ENCODE measurements around the gene TSPYL2.

The TSPYL2 gene

GRCh38 chrX:53081925-53082772 is at the start of gene TSPYL2:
Gene TSPYL2 (plus strand): TSS chrX:53082367. CDS start chrX:53082499, 132 bp downstream.
- peak; percentile 97 to 99 for DNase-seq

DNA sequence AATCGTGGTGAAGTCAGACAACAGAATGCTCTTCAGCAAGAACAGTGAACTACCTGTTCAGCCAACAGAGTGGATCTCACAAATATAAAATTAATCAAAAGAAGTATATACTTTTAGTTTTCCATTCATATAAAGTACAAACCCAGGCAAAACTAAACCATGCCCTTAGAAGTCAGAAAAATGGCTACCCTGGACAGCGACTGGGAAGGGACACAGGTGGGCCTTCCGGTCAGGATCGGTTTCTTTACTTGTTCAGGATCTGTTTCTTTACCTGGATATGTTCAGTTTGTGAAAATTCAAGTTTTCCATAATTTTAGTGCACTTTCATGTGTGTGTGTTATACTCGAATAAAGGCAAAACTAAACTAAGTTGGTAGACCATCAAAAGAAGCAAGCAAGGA is 46.0 kb upstream of the TSPYL2 start:
- no peak for DNase-seq

GRCh38 chrX:53039236-53039635 is 42.9 kb upstream of the TSPYL2 start:
- DNase-seq: no peak

GRCh38 chrX:53044995-53045394 is 37.2 kb upstream of the TSPYL2 start:
- no peak for DNase-seq

- peak in 1 of 2 experiments; percentile 4 for DNase-seq
These were observed 34.9 kb upstream of the TSPYL2 start for GRCh38 chrX:53047228-53047627.

GRCh38 chrX:53048169-53049126 is 33.7 kb upstream of the TSPYL2 start, which contains the start of gene GPR173:
Gene GPR173 (plus strand): TSS chrX:53048789. CDS start chrX:53076622, 27,833 bp downstream.
- peak; percentile 62 to 65 for DNase-seq

DNA sequence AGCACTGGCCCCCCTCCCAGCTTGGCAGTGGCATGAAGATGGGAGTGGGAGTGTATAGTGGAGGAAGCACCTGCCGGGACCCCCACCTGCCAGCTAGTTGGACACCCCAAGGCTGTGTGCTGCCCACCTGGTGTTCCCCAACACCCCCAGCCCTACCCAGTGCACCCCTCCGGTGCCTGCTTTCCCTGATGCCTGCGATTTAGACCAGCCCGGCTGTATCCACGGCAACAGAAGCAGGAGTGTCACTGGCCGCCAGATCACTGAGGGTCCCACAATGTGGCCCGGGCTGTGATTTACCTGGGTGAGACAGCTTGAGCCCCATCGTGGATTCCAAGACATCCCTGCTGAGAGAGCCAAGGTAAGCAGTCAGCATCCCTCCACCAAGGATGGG is 33.0 kb upstream of the TSPYL2 start:
- DNase-seq: no peak

- no peak for DNase-seq
These were observed 31.3 kb upstream of the TSPYL2 start for GRCh38 chrX:53050841-53051240.

DNA sequence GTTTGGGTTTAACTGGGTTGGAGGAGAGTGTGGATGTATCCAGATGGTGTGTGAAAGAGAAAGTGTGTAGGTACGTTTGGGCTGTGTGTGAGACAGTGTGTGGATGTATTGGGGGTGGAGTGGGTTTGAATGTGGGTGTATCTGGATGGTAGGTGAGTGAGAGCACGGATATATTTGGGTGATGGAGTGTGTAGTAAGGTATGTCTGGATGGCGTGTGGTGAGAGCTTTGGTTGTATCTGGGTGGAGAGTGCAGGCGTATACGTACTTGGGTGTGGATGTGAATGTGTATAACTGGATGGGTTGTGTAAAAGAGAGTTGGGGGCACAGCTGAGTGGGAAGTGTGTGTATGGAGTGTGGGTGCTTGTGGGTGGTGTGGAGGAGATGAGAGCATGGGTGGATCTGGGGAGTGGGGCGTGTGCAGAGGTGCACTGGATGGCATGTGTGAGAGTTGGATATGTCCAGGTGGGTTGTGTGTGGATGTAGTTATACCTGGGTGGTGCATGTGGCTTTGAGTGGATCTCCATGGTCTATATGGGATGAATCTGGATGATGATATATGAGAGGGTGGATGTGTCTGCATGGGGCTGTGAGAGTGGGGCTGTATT is 26.8 kb upstream of the TSPYL2 start:
- no peak for DNase-seq

GRCh38 chrX:53056292-53056691 is 25.9 kb upstream of the TSPYL2 start:
- DNase-seq: no peak

DNA sequence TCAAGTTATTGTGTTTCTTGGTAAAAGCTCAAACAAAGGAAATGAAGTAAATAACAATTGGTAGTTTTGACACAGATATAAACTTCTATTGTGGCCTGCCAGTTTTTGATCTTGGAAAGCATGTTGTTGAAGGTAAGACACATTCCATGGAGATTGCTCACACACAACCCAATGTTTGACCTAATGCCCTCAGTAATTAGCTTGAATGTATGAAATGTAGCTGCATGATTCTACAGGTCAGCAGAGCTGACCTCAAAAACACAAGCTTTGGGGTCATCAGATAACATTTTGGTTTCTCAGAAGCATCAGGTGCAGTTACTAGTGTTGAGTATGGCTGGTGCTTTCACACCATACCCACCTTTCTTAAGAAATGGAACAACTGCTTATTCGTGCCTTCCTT is 17.1 kb upstream of the TSPYL2 start:
- DNase-seq: no peak

GRCh38 chrX:53071064-53071463 is 11.1 kb upstream of the TSPYL2 start:
- DNase-seq: no peak

GRCh38 chrX:53071604-53072417 is 10.4 kb upstream of the TSPYL2 start:
- DNase-seq: peak; percentile 87 to 88

- DNase-seq: no peak
These were observed 9.6 kb upstream of the TSPYL2 start for GRCh38 chrX:53072418-53073114.

DNA sequence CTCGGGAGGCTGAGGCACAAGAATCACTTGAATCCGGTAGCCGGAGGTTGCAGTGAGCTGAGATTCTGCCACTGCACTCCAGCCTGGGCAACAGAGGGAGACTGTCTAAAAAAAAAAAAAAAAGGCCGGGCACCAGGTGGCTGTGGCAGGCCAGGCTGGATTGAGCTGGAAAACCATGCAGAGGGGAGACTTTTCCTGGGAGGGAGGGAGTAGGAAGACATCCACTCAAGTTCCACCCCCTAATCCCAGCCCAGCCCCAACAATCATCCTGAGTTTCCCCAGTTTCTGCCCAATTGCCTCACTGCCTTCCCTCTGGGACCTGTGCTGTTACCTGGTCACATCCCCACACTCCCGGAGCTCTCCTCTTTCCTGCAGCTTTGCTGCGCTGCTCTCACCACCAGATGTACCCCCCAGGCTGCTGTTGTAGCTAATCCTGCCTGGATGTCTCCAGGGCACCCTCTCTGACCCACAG is 9.0 kb upstream of the TSPYL2 start:
- DNase-seq: peak; percentile 55 to 73

- DNase-seq: no peak
These were observed 7.2 kb upstream of the TSPYL2 start for GRCh38 chrX:53075011-53075410.

GRCh38 chrX:53076671-53077070 is 5.5 kb upstream of the TSPYL2 start:
- no peak for DNase-seq

DNA sequence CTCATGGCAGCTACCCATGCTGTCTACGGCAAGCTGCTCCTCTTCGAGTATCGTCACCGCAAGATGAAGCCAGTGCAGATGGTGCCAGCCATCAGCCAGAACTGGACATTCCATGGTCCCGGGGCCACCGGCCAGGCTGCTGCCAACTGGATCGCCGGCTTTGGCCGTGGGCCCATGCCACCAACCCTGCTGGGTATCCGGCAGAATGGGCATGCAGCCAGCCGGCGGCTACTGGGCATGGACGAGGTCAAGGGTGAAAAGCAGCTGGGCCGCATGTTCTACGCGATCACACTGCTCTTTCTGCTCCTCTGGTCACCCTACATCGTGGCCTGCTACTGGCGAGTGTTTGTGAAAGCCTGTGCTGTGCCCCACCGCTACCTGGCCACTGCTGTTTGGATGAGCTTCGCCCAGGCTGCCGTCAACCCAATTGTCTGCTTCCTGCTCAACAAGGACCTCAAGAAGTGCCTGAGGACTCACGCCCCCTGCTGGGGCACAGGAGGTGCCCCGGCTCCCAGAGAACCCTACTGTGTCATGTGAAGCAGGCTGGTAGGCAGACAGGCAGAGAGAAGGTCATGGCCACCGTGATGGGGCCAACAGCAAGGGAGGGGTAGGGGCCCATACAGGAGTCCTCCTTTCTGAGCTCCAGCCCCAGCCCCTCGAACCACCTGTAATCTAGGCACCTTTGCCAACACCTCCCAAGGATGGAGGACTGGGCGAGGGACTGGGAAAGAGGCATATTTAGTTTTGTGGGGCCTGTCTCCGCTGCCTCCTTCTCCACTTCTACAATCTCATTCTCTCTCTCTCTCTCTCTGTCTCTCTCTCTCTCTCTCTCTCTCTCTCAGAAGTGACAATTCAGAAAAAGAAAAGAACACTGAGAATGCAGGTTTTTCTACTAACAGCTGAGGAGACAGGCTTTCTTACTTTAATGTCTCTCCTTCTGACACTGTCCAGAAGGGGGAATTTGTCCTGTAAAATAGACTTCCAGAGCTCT is 4.7 kb upstream of the TSPYL2 start:
- no peak for DNase-seq

GRCh38 chrX:53078943-53079342 is 3.2 kb upstream of the TSPYL2 start:
- DNase-seq: no peak

All from NCI-H2081 (cell line).